ENCODE results near the gene HJURP.

HJURP gene

GRCh38 chr2:233858331-233858730 lies 4.0 kb upstream of the HJURP start:
- WGBS (ENCODE audit: extremely low coverage, insufficient coverage, low lambda C conversion rate), result 100% methylated on average over 2 of the region's 4 CpGs

GRCh38 chr2:233857511-233858141 lies 3.3 kb upstream of the HJURP start:
- Histone ChIP-seq H3K4me2 (ENCODE audit: low read length) (no peak overlapping the region), H3K4ac (ENCODE audit: low read depth, low read length) (no peak overlapping the region), H3K27ac (ENCODE audit: low read depth, low read length) (no peak overlapping the region), H4K5ac (ENCODE audit: low read length) (no peak overlapping the region), H3K4me3 (ENCODE audit: low read length) (no peak overlapping the region), H3K27me3 (ENCODE audit: insufficient read depth, low read length, poor library complexity) (no peaks in the 10 kb centered on the region), H3K36me3 (ENCODE audit: control insufficient read depth, insufficient read depth, low read length) (no peaks in the 10 kb centered on the region), H4K8ac (ENCODE audit: low read depth, low read length) (no peak overlapping the region), H3K9ac (ENCODE audit: low read length) (no peak overlapping the region), H2BK120ac (ENCODE audit: low read depth, low read length) (no peak overlapping the region), H3K4me1 (ENCODE audit: control insufficient read depth, low read depth, low read length) (peaks cover 4% of the 10 kb centered on the region), H3K56ac (ENCODE audit: low read length) (no peak overlapping the region), H2BK5ac (ENCODE audit: low read length) (no peak overlapping the region), H3K79me1 (ENCODE audit: low read length) (peaks cover 3% of the 10 kb centered on the region), H3K18ac (ENCODE audit: low read length) (no peak overlapping the region), H3K79me2 (ENCODE audit: control insufficient read depth, insufficient read depth, low read length) (peaks cover 16% of the 10 kb centered on the region), H2BK15ac (replicated peaks; ENCODE audit: low read depth) (no peak overlapping the region), H2AK5ac (ENCODE audit: low read length) (no peak overlapping the region), H3K23ac (ENCODE audit: low read length) (no peak overlapping the region)
- DNase-seq, result peak; percentile 64
- no CpG with 5 or more reads among the region's 9 CpGs for WGBS (ENCODE audit: extremely low coverage, insufficient coverage, low lambda C conversion rate)

More at GRCh38 chr2:233858331-233858730, 4.0 kb upstream of the HJURP start:
- Histone ChIP-seq H3K4me2 (ENCODE audit: low read length) (no peak overlapping the region), H3K4me3 (ENCODE audit: low read length) (no peak overlapping the region), H3K36me3 (ENCODE audit: control insufficient read depth, insufficient read depth, low read length) (no peaks in the 10 kb centered on the region), H2BK15ac (replicated peaks; ENCODE audit: low read depth) (no peak overlapping the region), H3K79me1 (ENCODE audit: low read length) (peaks cover under 1% of the 10 kb centered on the region), H2BK5ac (ENCODE audit: low read length) (no peak overlapping the region), H3K27me3 (ENCODE audit: insufficient read depth, low read length, poor library complexity) (no peaks in the 10 kb centered on the region), H3K18ac (ENCODE audit: low read length) (no peak overlapping the region), H2BK120ac (ENCODE audit: low read depth, low read length) (no peak overlapping the region), H3K4ac (ENCODE audit: low read depth, low read length) (no peak overlapping the region), H3K9ac (ENCODE audit: low read length) (no peak overlapping the region), H4K8ac (ENCODE audit: low read depth, low read length) (no peak overlapping the region), H3K23ac (ENCODE audit: low read length) (no peak overlapping the region), H3K27ac (ENCODE audit: low read depth, low read length) (no peak overlapping the region), H3K79me2 (ENCODE audit: control insufficient read depth, insufficient read depth, low read length) (peaks cover 9% of the 10 kb centered on the region), H4K5ac (ENCODE audit: low read length) (no peak overlapping the region), H2AK5ac (ENCODE audit: low read length) (no peak overlapping the region), H3K4me1 (ENCODE audit: control insufficient read depth, low read depth, low read length) (no peaks in the 10 kb centered on the region), H3K56ac (ENCODE audit: low read length) (no peak overlapping the region)
- DNase-seq, result no peak

DNA sequence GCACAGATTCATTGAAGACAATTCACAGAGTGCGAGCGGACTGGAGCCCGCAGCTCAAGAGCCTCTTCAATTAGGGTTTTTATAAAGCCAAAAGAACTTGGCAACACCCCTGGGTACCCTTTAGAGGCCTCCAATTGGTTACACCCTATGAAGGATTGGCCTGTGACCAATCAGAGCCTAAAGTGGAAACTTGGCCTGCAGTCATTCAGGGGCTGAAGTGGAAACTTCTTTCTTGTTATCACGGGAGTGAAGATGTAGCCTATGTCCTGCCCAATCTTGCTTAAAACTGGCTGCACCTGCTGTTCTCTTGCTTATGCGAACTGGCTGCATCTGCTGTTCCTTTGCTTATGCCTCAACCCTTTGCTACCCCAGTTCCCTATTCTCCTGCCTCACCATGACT lies 1.8 kb upstream of the HJURP start:
- no peak overlapping the region for H3K27ac ChIP-seq (ENCODE audit: low read depth, low read length)
- peaks cover 4% of the 10 kb centered on the region for H3K4me1 ChIP-seq (ENCODE audit: control insufficient read depth, low read depth, low read length)
- no peak overlapping the region for H3K4ac ChIP-seq (ENCODE audit: low read depth, low read length)
- peaks cover 26% of the 10 kb centered on the region for H3K79me2 ChIP-seq (ENCODE audit: control insufficient read depth, insufficient read depth, low read length)
- H2BK15ac ChIP-seq (replicated peaks; ENCODE audit: low read depth), result no peak overlapping the region
- no peak overlapping the region for H3K23ac ChIP-seq (ENCODE audit: low read length)
- no CpG with 5 or more reads among the region's 5 CpGs for WGBS (ENCODE audit: extremely low coverage, insufficient coverage, low lambda C conversion rate)
- H4K8ac ChIP-seq (ENCODE audit: low read depth, low read length), result no peak overlapping the region
- peaks cover 11% of the 10 kb centered on the region for H3K79me1 ChIP-seq (ENCODE audit: low read length)
- no peak overlapping the region for H3K4me3 ChIP-seq (ENCODE audit: low read length)
- H4K5ac ChIP-seq (ENCODE audit: low read length), result no peak overlapping the region
- DNase-seq, result no peak
- H3K4me2 ChIP-seq (ENCODE audit: low read length), result no peak overlapping the region
- no peak overlapping the region for H2BK5ac ChIP-seq (ENCODE audit: low read length)
- no peak overlapping the region for H3K56ac ChIP-seq (ENCODE audit: low read length)
- H3K27me3 ChIP-seq (ENCODE audit: insufficient read depth, low read length, poor library complexity), result no peaks in the 10 kb centered on the region
- no peak overlapping the region for H2AK5ac ChIP-seq (ENCODE audit: low read length)
- H3K9ac ChIP-seq (ENCODE audit: low read length), result no peak overlapping the region
- H3K36me3 ChIP-seq (ENCODE audit: control insufficient read depth, insufficient read depth, low read length), result peaks cover 7% of the 10 kb centered on the region
- H2BK120ac ChIP-seq (ENCODE audit: low read depth, low read length), result no peak overlapping the region
- no peak overlapping the region for H3K18ac ChIP-seq (ENCODE audit: low read length)

DNA sequence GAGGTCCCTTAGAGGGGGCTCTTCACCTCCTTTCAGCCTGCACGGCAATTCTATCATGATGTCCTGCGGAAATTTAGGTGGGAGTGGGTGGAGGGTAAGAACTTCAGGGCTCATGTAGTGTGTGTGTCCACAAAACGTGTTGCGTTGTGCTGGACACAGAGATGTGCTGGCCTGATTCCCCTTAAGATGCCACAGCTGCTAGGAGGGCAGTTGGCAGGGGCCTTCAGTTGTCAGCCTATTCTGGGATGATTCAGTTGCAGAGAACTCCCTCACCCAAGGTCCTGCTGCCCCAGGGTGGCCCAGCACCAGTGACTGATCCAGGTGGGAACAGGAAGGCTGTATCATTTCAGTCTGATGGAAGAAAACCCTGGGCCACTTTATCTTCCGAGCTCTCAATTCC lies 1.0 kb upstream of the HJURP start:
- Histone ChIP-seq H3K27me3 (ENCODE audit: insufficient read depth, low read length, poor library complexity) (no peaks in the 10 kb centered on the region), H2BK5ac (ENCODE audit: low read length) (no peak overlapping the region), H3K18ac (ENCODE audit: low read length) (no peak overlapping the region), H3K4me1 (ENCODE audit: control insufficient read depth, low read depth, low read length) (peaks cover 4% of the 10 kb centered on the region), H4K5ac (ENCODE audit: low read length) (no peak overlapping the region), H3K4me2 (ENCODE audit: low read length) (no peak overlapping the region), H3K4me3 (ENCODE audit: low read length) (no peak overlapping the region), H2BK15ac (replicated peaks; ENCODE audit: low read depth) (no peak overlapping the region), H3K56ac (ENCODE audit: low read length) (no peak overlapping the region), H2BK120ac (ENCODE audit: low read depth, low read length) (no peak overlapping the region), H3K79me2 (ENCODE audit: control insufficient read depth, insufficient read depth, low read length) (peaks cover 30% of the 10 kb centered on the region), H2AK5ac (ENCODE audit: low read length) (no peak overlapping the region), H3K36me3 (ENCODE audit: control insufficient read depth, insufficient read depth, low read length) (peaks cover 11% of the 10 kb centered on the region), H3K23ac (ENCODE audit: low read length) (no peak overlapping the region), H3K27ac (ENCODE audit: low read depth, low read length) (no peak overlapping the region), H3K79me1 (ENCODE audit: low read length) (peaks cover 18% of the 10 kb centered on the region), H3K9ac (ENCODE audit: low read length) (no peak overlapping the region), H4K8ac (ENCODE audit: low read depth, low read length) (no peak overlapping the region), H3K4ac (ENCODE audit: low read depth, low read length) (no peak overlapping the region)
- WGBS (ENCODE audit: extremely low coverage, insufficient coverage, low lambda C conversion rate), result no CpG with 5 or more reads among the region's 5 CpGs
- DNase-seq, result no peak

DNA sequence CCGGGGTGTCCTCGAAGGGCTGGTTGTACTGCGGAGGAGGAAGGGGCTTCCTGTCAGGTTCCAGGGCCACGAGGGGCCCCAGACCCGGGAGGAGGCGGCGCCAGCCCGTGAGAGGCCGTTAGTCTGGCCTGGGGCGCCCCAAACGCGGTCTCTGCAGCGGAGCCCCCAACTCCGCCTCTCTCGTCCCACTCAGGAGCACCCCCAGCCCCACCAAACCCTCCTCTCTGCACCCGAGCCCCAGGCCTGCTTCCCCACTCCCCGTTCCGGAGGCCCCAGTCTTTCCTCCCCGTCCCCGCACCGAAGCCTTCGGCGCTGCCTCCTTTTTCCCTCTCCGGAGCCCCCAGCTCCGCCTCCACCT lies 473 bp downstream of the HJURP start:
- H3K4me3 ChIP-seq (ENCODE audit: low read length), result peak overlapping the region; percentile 40
- WGBS (ENCODE audit: extremely low coverage, insufficient coverage, low lambda C conversion rate), result no CpG with 5 or more reads among the region's 25 CpGs
- no peak overlapping the region for H3K23ac ChIP-seq (ENCODE audit: low read length)
- H2BK15ac ChIP-seq (replicated peaks; ENCODE audit: low read depth), result no peak overlapping the region
- peaks cover 37% of the 10 kb centered on the region for H3K79me2 ChIP-seq (ENCODE audit: control insufficient read depth, insufficient read depth, low read length)
- H3K79me1 ChIP-seq (ENCODE audit: low read length), result peaks cover 24% of the 10 kb centered on the region
- H3K4me2 ChIP-seq (ENCODE audit: low read length), result peak overlapping the region; percentile 73
- peak overlapping the region; percentile 40 for H3K4ac ChIP-seq (ENCODE audit: low read depth, low read length)
- peak overlapping the region; percentile 98 for H3K56ac ChIP-seq (ENCODE audit: low read length)
- H2BK5ac ChIP-seq (ENCODE audit: low read length), result peak overlapping the region; percentile 87
- peaks cover 20% of the 10 kb centered on the region for H3K36me3 ChIP-seq (ENCODE audit: control insufficient read depth, insufficient read depth, low read length)
- peak overlapping the region; percentile 53 for H3K18ac ChIP-seq (ENCODE audit: low read length)
- H2AK5ac ChIP-seq (ENCODE audit: low read length), result no peak overlapping the region
- H3K27ac ChIP-seq (ENCODE audit: low read depth, low read length), result no peak overlapping the region
- no peak overlapping the region for H2BK120ac ChIP-seq (ENCODE audit: low read depth, low read length)
- peak overlapping the region; percentile 99 for H3K9ac ChIP-seq (ENCODE audit: low read length)
- H4K8ac ChIP-seq (ENCODE audit: low read depth, low read length), result no peak overlapping the region
- DNase-seq, result no peak
- no peak overlapping the region for H4K5ac ChIP-seq (ENCODE audit: low read length)
- no peaks in the 10 kb centered on the region for H3K27me3 ChIP-seq (ENCODE audit: insufficient read depth, low read length, poor library complexity)
- H3K4me1 ChIP-seq (ENCODE audit: control insufficient read depth, low read depth, low read length), result peaks cover 4% of the 10 kb centered on the region

DNA sequence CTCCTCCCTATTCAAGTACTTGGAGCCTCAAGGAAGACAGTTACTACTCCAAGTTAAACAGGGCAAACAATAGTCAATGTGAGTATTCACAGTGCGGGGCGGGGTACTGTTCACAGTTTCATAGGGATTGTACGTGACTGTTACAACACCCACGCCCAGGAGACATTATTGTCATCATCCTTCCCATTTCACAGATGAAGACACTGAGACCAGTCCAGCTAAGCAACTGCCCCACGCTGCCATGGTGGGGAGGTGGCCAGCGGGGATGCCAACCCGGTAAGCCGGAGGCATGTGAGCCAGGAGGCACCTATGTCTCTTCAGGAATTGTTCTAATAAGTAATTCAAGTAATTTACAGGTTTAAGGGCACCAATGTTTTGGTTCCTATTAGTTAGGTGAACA lies 982 bp downstream of the HJURP start:
- peak overlapping the region; percentile 99 for H3K9ac ChIP-seq (ENCODE audit: low read length)
- H3K79me2 ChIP-seq (ENCODE audit: control insufficient read depth, insufficient read depth, low read length), result peaks cover 37% of the 10 kb centered on the region
- H3K4me1 ChIP-seq (ENCODE audit: control insufficient read depth, low read depth, low read length), result peaks cover 4% of the 10 kb centered on the region
- H3K56ac ChIP-seq (ENCODE audit: low read length), result peak overlapping the region; percentile 98
- H3K4me3 ChIP-seq (ENCODE audit: low read length), result peak overlapping the region; percentile 40
- peak overlapping the region; percentile 73 for H3K4me2 ChIP-seq (ENCODE audit: low read length)
- no peak overlapping the region for H3K27ac ChIP-seq (ENCODE audit: low read depth, low read length)
- DNase-seq, result no peak
- peaks cover 27% of the 10 kb centered on the region for H3K79me1 ChIP-seq (ENCODE audit: low read length)
- H4K5ac ChIP-seq (ENCODE audit: low read length), result no peak overlapping the region
- no peak overlapping the region for H3K4ac ChIP-seq (ENCODE audit: low read depth, low read length)
- no peak overlapping the region for H2BK120ac ChIP-seq (ENCODE audit: low read depth, low read length)
- H2AK5ac ChIP-seq (ENCODE audit: low read length), result no peak overlapping the region
- no peak overlapping the region for H3K18ac ChIP-seq (ENCODE audit: low read length)
- no peaks in the 10 kb centered on the region for H3K27me3 ChIP-seq (ENCODE audit: insufficient read depth, low read length, poor library complexity)
- no peak overlapping the region for H4K8ac ChIP-seq (ENCODE audit: low read depth, low read length)
- no peak overlapping the region for H3K23ac ChIP-seq (ENCODE audit: low read length)
- WGBS (ENCODE audit: extremely low coverage, insufficient coverage, low lambda C conversion rate), result no CpG with 5 or more reads among the region's 8 CpGs
- no peak overlapping the region for H2BK5ac ChIP-seq (ENCODE audit: low read length)
- H3K36me3 ChIP-seq (ENCODE audit: control insufficient read depth, insufficient read depth, low read length), result peaks cover 24% of the 10 kb centered on the region
- H2BK15ac ChIP-seq (replicated peaks; ENCODE audit: low read depth), result no peak overlapping the region
